ENCODE data around the gene PTPRU. TPM values are rescaled to one million over a fixed set of nuclear protein-coding genes. Genes with fewer than 3 reads are reported as not detected.

The PTPRU gene
- polyA plus RNA-seq, 1 of the 3 experiments (the other 2 are of a cell fraction), result 3.5 TPM

GRCh38 chr1:29286194-29286767 is 50.0 kb downstream of the PTPRU start (continued):
- TF ChIP-seq NFIC (IDR thresholded peaks at IDR 0.05; ENCODE audit: borderline replicate concordance), result no peak
- no peak for TF ChIP-seq POLR2AphosphoS5 (IDR thresholded peaks at IDR 0.05; ENCODE audit: low read depth, low read length)

DNA sequence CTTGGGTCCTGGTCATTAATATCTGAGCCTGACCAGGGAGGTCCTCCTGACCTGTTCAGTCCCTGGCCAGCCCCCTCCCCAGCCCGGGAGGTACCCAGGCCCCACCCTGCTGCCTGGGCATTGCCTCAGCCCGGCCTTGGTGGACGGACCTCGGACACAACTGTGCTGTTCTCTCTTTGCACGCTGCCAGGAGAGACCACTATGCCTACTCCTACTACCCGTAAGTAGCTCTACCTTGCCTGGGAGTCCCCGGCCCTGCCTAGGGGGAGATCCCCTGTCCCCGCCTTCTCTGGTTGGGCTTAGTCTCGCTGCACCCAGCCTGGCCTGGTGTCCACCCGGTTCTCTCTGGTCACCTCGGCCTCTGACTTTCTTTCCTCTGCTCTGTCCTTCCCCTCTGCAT is 53.2 kb downstream of the PTPRU start:
- Histone ChIP-seq H4K20me1 (ENCODE audit: insufficient read depth) (no peaks in the 10 kb centered on the region), H2AFZ (ENCODE audit: low read depth) (no peak overlapping the region), H3K27ac (ENCODE audit: low read depth in 2 of 2, low read length in 1 of 2) (no peak overlapping the region), H3K27me3 (ENCODE audit: insufficient read depth) (no peaks in the 10 kb centered on the region), H3K4me3 (ENCODE audit: low read depth in 2 of 2, low read length in 1 of 2) (no peak overlapping the region), H3K9ac (no peak overlapping the region), H3K9me2 (no peaks in the 10 kb centered on the region), H3K4me2 (no peak overlapping the region), H3K4me1 (ENCODE audit: control insufficient read depth in 1 of 2, insufficient read depth in 2 of 2, low read depth in 1 of 2, low read length in 1 of 2) (peaks cover 0 to 10% of the 10 kb centered on the region in 2 experiments; a peak in 1 of 4 replicates), H3K79me2 (ENCODE audit: insufficient read depth) (no peaks in the 10 kb centered on the region), H3K9me3 (no peaks in the 10 kb centered on the region), H3F3A (replicated peaks; ENCODE audit: insufficient read depth) (no peaks in the 10 kb centered on the region), H3K36me3 (replicated peaks in 1 of 2; ENCODE audit: control insufficient read depth in 1 of 2, insufficient read depth in 2 of 2, low read length in 1 of 2) (no peaks in the 10 kb centered on the region)
- 80% methylated on average over 11 of the region's 11 CpGs for WGBS (ENCODE audit: low lambda C conversion rate)
- TF ChIP-seq GABPA (IDR thresholded peaks at IDR 0.05; ENCODE audit: low read depth) (no peak), FOXM1 (IDR thresholded peaks at IDR 0.05; ENCODE audit: low read depth) (no peak), USF2 (IDR thresholded peaks at IDR 0.05; ENCODE audit: borderline replicate concordance, low read depth, low read length) (no peak), USF1 (IDR thresholded peaks at IDR 0.05; ENCODE audit: borderline replicate concordance, low read depth) (no peak), MXI1 (IDR thresholded peaks at IDR 0.05; ENCODE audit: low read depth, low read length) (no peak), CTCF (IDR thresholded peaks at IDR 0.05) (no peak), TCF12 (IDR thresholded peaks at IDR 0.05) (no peak), IRF3 (IDR thresholded peaks at IDR 0.05; ENCODE audit: low read depth, low read length) (no peak), YY1 (IDR thresholded peaks at IDR 0.05; ENCODE audit: low read depth) (no peak), RFX5 (IDR thresholded peaks at IDR 0.05; ENCODE audit: low read length) (no peak), ELF1 (IDR thresholded peaks at IDR 0.05) (no peak), TEAD4 (IDR thresholded peaks at IDR 0.05; ENCODE audit: borderline replicate concordance, insufficient read depth) (no peak), ZBTB33 (IDR thresholded peaks at IDR 0.05; ENCODE audit: borderline replicate concordance, low read depth) (no peak), FOXJ3 (CRISPR knock-in tag; IDR thresholded peaks at IDR 0.05) (no peak), RCOR1 (IDR thresholded peaks at IDR 0.05; ENCODE audit: low read length) (no peak), MEF2A (IDR thresholded peaks at IDR 0.05; ENCODE audit: borderline replicate concordance, low read depth) (no peak), CHD2 (IDR thresholded peaks at IDR 0.05; ENCODE audit: low read length, partially characterized antibody) (no peak), RXRA (IDR thresholded peaks at IDR 0.05; ENCODE audit: borderline replicate concordance, low read depth) (no peak), SMC3 (IDR thresholded peaks at IDR 0.05; ENCODE audit: low read depth, low read length) (no peak)
- TF ChIP-seq, protein P1, sequence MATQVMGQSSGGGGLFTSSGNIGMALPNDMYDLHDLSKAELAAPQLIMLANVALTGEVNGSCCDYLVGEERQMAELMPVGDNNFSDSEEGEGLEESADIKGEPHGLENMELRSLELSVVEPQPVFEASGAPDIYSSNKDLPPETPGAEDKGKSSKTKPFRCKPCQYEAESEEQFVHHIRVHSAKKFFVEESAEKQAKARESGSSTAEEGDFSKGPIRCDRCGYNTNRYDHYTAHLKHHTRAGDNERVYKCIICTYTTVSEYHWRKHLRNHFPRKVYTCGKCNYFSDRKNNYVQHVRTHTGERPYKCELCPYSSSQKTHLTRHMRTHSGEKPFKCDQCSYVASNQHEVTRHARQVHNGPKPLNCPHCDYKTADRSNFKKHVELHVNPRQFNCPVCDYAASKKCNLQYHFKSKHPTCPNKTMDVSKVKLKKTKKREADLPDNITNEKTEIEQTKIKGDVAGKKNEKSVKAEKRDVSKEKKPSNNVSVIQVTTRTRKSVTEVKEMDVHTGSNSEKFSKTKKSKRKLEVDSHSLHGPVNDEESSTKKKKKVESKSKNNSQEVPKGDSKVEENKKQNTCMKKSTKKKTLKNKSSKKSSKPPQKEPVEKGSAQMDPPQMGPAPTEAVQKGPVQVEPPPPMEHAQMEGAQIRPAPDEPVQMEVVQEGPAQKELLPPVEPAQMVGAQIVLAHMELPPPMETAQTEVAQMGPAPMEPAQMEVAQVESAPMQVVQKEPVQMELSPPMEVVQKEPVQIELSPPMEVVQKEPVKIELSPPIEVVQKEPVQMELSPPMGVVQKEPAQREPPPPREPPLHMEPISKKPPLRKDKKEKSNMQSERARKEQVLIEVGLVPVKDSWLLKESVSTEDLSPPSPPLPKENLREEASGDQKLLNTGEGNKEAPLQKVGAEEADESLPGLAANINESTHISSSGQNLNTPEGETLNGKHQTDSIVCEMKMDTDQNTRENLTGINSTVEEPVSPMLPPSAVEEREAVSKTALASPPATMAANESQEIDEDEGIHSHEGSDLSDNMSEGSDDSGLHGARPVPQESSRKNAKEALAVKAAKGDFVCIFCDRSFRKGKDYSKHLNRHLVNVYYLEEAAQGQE (IDR thresholded peaks at IDR 0.05; ENCODE audit: low read depth, low read length), result no peak
- DNase-seq, result no peak
- ChIA-PET CTCF (no interaction called here), POLR2A (no interaction called here)

Measured in SK-N-SH (cell line).